ENCODE data around the gene PTGES2.

Gene PTGES2

DNA sequence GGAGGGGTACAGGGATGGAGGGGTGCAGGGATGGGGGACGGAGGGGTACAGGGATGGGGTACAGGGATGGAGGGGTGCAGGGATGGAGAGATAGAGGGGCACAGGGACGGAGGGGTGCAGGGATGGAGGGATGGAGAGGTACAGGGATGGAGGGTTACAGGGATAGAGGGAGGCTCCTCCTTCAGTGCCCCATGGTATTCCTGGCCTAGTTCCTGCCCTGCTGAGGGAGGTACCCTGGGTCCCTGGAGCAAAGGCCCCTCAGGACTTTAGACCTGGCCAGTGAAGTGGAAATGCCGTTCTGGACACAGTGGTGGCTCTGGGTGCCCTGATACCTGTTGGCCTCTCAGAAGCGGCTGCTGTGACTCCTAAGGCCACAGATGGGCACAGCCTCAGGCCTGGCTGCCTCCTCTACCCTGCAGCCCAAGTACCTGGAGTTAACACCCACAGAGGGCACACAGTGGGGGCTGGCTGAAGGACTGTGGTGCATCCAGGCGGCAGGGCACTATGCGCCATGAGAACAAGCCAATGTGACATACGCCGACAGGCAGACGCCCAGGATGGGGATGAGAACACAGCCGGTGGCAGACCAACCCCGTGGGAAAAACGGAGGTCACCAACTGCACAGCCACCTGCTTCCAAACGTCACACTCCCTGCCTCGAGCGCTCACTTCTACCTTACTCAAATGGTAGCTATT, 8.4 kb downstream of the PTGES2 start:
- no peak overlapping the region for H3K27ac ChIP-seq
- TF ChIP-seq ZFX (IDR thresholded peaks at IDR 0.05), result no peak
- TF ChIP-seq CTCF (conservative IDR thresholded peaks at IDR 0.05), result no peak

- TF ChIP-seq CTCF (conservative IDR thresholded peaks at IDR 0.05) (no peak), ZFX (IDR thresholded peaks at IDR 0.05) (no peak)
- H3K27ac ChIP-seq, result no peak overlapping the region
Observed at GRCh38 chr9:128118472-128118857, 9.1 kb downstream of the PTGES2 start.

DNA sequence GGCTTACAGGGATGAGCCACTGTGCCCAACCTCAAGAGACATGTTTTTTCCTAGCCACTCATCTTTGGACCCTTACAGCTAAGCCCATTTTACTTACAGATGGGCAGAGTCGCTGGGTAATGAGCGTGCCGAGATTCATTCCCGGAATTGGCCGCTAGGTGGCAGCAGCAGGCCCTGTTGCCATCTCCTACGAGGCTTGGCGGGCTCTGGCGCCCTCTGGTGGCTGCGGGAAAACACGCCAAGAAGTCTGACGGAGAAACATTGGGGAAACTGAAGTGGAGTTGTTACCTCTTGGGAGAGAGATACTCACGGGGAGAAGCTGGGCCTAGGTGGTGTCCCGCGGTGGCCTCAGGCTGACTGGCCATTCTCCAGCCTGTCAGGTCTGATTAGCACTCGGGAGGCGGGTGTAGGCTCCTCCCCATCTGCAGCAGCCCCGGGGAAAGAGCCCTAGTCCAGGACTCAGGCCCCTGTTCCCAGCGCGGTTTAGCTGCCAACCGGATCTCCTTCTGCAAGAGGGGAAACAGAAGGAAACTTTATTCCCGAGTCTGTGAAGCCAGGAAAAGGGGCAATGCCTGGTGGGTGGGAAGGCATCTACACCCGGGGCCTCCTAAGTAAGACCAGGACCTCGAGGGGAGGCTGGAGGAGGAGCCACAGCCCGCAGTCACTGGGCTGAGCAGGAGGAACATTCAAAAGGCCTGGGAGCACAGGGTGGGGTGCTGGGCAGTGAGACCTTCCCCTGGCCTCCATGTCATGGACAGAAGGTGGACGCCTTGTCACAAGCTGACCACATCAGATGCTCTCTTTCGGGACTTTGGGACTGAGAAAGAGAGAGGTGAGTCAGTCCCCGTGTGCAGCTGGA, 9.7 kb downstream of the PTGES2 start:
- peak; percentile 100 for TF ChIP-seq CTCF (conservative IDR thresholded peaks at IDR 0.05)
- no peak for TF ChIP-seq ZFX (IDR thresholded peaks at IDR 0.05)
- H3K27ac ChIP-seq, result no peak overlapping the region

DNA sequence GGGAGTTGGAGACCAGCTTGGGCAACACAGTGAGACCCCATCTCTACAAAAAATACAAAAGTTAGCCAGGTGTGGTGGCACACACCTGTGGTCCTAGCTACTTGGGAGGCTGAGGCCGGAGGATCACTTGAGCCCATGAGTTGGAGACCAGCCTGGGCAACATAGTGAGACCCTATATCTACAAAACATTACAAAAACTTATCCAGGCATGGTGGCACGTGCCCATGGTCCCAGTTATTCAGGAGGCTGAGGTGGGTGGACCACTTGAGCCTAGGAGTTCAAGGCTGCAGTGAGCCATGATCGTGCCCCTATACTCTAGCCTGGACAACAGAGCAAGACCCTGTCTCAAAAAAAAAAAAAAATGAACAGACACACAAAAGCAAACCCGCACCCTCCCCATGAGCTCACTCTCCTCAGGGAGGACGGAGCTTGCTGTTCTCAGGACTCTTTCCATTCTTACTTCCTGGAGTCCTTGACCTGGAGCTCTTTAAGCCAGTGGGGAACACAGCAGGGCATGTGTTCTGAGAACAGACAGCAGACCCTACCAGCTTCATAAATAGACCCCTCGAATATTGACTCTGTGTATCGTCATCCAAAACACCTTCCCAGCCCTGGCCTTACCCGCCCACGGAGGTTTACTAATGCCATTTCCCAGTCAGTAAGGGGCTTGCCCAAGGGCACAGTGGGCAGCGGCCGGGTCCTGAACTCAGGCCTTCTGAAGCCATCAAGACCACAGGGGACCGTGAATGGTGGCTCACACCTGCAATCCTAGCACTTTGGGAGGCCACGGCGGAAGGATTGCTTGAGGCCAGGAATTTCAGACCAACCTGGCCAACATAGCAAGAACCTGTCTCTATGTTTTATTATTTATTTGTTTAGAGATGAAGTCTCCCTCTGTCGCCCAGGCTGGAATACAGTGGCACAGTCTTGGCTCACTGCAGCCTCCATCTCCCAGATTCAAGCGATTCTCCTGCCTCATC, 11.1 kb downstream of the PTGES2 start:
- TF ChIP-seq ZFX (IDR thresholded peaks at IDR 0.05), result no peak
- no peak for TF ChIP-seq CTCF (conservative IDR thresholded peaks at IDR 0.05)
- no peak overlapping the region for H3K27ac ChIP-seq

DNA sequence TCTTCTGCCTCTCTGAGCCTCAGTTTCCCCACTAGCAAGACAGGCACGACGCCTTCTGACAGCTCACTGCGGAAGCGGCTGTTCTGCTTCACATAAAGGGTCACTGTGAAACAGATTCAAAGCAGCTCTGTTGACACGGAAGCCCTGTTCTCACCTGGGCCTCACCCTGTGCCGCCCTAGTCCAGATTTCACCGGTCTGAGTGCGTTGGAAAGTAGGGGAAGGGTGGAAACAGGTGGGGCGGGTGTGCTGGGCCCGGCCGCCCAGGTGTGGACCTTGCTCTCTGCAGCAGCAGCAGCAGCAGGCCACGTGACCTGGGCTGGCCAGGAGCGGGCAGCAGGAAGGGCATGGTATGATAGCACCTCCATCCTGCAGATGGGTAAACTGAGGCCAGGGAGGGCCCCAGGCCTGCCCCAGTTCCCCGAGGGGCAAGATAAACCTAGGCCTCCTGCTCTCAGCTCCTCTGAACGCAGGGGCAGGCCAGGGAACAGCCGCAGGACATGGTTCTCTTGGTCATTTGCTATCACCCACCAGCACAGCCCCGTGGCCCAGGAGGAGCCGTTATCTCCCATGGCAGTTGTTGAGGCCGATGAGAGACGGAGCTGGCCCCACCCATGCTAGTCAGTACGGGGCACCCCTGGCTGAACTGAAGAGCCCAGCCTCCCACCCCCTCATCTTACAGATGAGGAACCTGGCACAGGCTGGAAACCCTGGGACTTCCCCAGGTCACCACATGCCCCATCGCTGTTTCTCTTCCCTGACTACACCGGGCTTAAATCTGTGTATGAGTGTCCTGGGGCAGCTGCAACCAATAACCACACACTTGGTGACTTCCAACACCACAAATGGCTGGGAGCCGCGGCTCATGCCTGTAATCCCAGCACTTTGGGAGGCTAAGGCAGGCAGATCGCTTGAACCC, 12.1 kb downstream of the PTGES2 start:
- TF ChIP-seq CTCF (conservative IDR thresholded peaks at IDR 0.05) (no peak), ZFX (IDR thresholded peaks at IDR 0.05) (no peak)
- H3K27ac ChIP-seq, result no peak overlapping the region

GRCh38 chr9:128114326-128115186, 13.0 kb downstream of the PTGES2 start:
- no peak overlapping the region for H3K27ac ChIP-seq
- TF ChIP-seq CTCF (conservative IDR thresholded peaks at IDR 0.05), result no peak
- no peak for TF ChIP-seq ZFX (IDR thresholded peaks at IDR 0.05)
